ENCODE results near the gene ELOVL1. TPM values are rescaled to one million over a fixed set of nuclear protein-coding genes. Genes with fewer than 3 reads are reported as not detected.

Gene ELOVL1
- total and polyA plus RNA-seq, 10 of the 15 experiments (the other 5 are each of a cell fraction or from before 2014, with no cell fraction given): 58.5 to 139 (median 89.8) TPM

DNA sequence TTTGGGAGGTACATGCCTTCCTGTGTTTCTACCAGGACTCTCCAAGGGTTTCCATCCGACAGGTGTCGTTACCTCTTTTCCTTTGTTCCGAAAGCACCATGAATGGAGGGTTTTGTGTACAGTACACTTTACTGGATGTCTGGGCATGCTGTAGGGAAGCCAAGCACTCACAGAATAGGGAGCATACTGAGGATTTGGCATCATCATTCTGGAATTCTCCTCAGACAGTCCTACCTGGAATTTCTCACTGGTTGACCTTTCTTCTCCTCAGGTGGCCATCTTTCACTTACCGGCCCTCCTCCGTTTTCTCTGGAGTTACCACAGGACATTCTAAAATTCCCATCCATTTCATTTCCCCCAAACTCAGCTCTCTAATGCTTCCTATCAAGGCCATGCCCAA, 36.1 kb downstream of the ELOVL1 start:
- H3K79me2 ChIP-seq (ENCODE audit: control insufficient read depth, insufficient read depth, low read length): no peaks in the 10 kb centered on the region
- FAIRE-seq (no peak), ATAC-seq (no peak), DNase-seq (ENCODE audit: low read depth, low spot score) (no peak)
- H2AFZ ChIP-seq (ENCODE audit: control insufficient read depth, low read depth, low read length): no peak overlapping the region
- H3K4me2 ChIP-seq (ENCODE audit: control insufficient read depth, insufficient read depth): no peak overlapping the region
- no peaks in the 10 kb centered on the region for H3K36me3 ChIP-seq (ENCODE audit: control insufficient read depth in 2 of 2, insufficient read depth in 2 of 2, low read length in 1 of 2)
- CTCF ChIA-PET: interaction anchor here (0.7 kb wide), 1 partner anchor 238 kb away, joined by 3 read pairs; no protein-coding TSS in a partner anchor
- H3K27ac ChIP-seq (ENCODE audit: control insufficient read depth, insufficient read depth): no peak overlapping the region
- in situ Hi-C loops (cut with MboI) (no loop called here), intact Hi-C loops (cut with micrococcal nuclease; ENCODE audit: unreplicated experiment) (no loop called here)
- POLR2A ChIA-PET: no interaction called here
- no peaks in the 10 kb centered on the region for H4K20me1 ChIP-seq (ENCODE audit: control insufficient read depth, insufficient read depth)
- H3K27me3 ChIP-seq (replicated peaks in 1 of 2; ENCODE audit: control insufficient read depth in 2 of 2, insufficient read depth in 2 of 2, low read length in 1 of 2): no peaks in the 10 kb centered on the region
- H3K9ac ChIP-seq (ENCODE audit: control insufficient read depth, insufficient read depth, low read length): no peak overlapping the region
- H3K4me1 ChIP-seq (ENCODE audit: control insufficient read depth, insufficient read depth, low read length): no peaks in the 10 kb centered on the region
- no TSS peak for BruUV-seq (replicated peaks)
- no peak overlapping the region for H3K4me3 ChIP-seq
- SMC1A ChIA-PET (ENCODE audit: uncharacterized antibody, unreplicated experiment): no interaction called here
- TF ChIP-seq PAX5 (IDR thresholded peaks at IDR 0.05; ENCODE audit: borderline replicate concordance, low read depth, low read length): no peak
- no peak for TF ChIP-seq BCL11A (IDR thresholded peaks at IDR 0.05; ENCODE audit: low read depth, low read length)
- TF ChIP-seq, protein P1, sequence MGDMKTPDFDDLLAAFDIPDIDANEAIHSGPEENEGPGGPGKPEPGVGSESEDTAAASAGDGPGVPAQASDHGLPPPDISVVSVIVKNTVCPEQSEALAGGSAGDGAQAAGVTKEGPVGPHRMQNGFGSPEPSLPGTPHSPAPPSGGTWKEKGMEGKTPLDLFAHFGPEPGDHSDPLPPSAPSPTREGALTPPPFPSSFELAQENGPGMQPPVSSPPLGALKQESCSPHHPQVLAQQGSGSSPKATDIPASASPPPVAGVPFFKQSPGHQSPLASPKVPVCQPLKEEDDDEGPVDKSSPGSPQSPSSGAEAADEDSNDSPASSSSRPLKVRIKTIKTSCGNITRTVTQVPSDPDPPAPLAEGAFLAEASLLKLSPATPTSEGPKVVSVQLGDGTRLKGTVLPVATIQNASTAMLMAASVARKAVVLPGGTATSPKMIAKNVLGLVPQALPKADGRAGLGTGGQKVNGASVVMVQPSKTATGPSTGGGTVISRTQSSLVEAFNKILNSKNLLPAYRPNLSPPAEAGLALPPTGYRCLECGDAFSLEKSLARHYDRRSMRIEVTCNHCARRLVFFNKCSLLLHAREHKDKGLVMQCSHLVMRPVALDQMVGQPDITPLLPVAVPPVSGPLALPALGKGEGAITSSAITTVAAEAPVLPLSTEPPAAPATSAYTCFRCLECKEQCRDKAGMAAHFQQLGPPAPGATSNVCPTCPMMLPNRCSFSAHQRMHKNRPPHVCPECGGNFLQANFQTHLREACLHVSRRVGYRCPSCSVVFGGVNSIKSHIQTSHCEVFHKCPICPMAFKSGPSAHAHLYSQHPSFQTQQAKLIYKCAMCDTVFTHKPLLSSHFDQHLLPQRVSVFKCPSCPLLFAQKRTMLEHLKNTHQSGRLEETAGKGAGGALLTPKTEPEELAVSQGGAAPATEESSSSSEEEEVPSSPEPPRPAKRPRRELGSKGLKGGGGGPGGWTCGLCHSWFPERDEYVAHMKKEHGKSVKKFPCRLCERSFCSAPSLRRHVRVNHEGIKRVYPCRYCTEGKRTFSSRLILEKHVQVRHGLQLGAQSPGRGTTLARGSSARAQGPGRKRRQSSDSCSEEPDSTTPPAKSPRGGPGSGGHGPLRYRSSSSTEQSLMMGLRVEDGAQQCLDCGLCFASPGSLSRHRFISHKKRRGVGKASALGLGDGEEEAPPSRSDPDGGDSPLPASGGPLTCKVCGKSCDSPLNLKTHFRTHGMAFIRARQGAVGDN (IDR thresholded peaks at IDR 0.05): no peak
- TF ChIP-seq SP1 (IDR thresholded peaks at IDR 0.05; ENCODE audit: low read depth, low read length): no peak
- no peak for TF ChIP-seq LARP7 (IDR thresholded peaks at IDR 0.05)
- TF ChIP-seq FOS (IDR thresholded peaks at IDR 0.05; ENCODE audit: borderline replicate concordance, extremely low read depth, insufficient read length): no peak
- TF ChIP-seq, protein P2, sequence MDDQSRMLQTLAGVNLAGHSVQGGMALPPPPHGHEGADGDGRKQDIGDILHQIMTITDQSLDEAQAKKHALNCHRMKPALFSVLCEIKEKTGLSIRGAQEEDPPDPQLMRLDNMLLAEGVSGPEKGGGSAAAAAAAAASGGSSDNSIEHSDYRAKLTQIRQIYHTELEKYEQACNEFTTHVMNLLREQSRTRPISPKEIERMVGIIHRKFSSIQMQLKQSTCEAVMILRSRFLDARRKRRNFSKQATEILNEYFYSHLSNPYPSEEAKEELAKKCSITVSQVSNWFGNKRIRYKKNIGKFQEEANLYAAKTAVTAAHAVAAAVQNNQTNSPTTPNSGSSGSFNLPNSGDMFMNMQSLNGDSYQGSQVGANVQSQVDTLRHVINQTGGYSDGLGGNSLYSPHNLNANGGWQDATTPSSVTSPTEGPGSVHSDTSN (IDR thresholded peaks at IDR 0.05; ENCODE audit: insufficient replicate concordance, low read depth, low read length): no peak
- TF ChIP-seq, protein P3, sequence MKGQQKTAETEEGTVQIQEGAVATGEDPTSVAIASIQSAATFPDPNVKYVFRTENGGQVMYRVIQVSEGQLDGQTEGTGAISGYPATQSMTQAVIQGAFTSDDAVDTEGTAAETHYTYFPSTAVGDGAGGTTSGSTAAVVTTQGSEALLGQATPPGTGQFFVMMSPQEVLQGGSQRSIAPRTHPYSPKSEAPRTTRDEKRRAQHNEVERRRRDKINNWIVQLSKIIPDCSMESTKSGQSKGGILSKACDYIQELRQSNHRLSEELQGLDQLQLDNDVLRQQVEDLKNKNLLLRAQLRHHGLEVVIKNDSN (IDR thresholded peaks at IDR 0.05; ENCODE audit: borderline replicate concordance, extremely low read length, insufficient read depth, low read depth, low read length): no peak
- H3K9me3 ChIP-seq (replicated peaks; ENCODE audit: control insufficient read depth, insufficient read depth, low read length): no peaks in the 10 kb centered on the region; the same call in 2 of the 3 replicates
- RAD21 ChIA-PET (ENCODE audit: unreplicated experiment): interaction anchor here (2.5 kb wide), 1 partner anchor 92 kb away, joined by 11 read pairs; no protein-coding TSS in a partner anchor
- 92% methylated on average over 5 of the region's 5 CpGs for WGBS (ENCODE audit: insufficient coverage, insufficient replicate concordance, low lambda C conversion rate, missing lambda C conversion rate)
